H1 (cell line): ENCODE data around the gene RNF114. TPM values are rescaled to one million over a fixed set of nuclear protein-coding genes. Genes with fewer than 3 reads are reported as not detected.

Source experiments
- ASH2L ChIP-seq: fragments of 200-600, 300-600 bp; sonication (generic); IDR thresholded peaks from one replicate; pipeline ENCODE4 v1.7.1; 2017; ENCODE audit warnings: low read length
- GABPA ChIP-seq: IDR thresholded peaks from 2 replicates; pipeline ENCODE4 v1.6.1; 2011; ENCODE audit warnings: mild to moderate bottlenecking, low read length, moderate library complexity, borderline replicate concordance; ENCODE audit not compliant: insufficient read depth
- HDAC6 ChIP-seq: IDR thresholded peaks from one replicate; pipeline ENCODE4 v1.7.1; 2012; ENCODE audit warnings: low read depth, mild to moderate bottlenecking, inconsistent platforms, low read length, moderate library complexity
- MAFK ChIP-seq: IDR thresholded peaks from 2 replicates; pipeline ENCODE4 v1.6.1; 2012; ENCODE audit warnings: low read depth, mild to moderate bottlenecking, improper control_type of control experiment, low read length
- RFX5 ChIP-seq: IDR thresholded peaks from 2 replicates; pipeline ENCODE4 v1.6.1; 2011; ENCODE audit warnings: low read depth, low read length, improper control_type of control experiment, borderline replicate concordance
- SAP30 ChIP-seq: fragments of 300-600 bp; sonication (generic); IDR thresholded peaks from 2 replicates; pipeline ENCODE4 v1.7.1; 2012; ENCODE audit warnings: low read length, moderate library complexity, mild to moderate bottlenecking, inconsistent platforms; ENCODE audit not compliant: insufficient read depth, insufficient replicate concordance
- SIX5 ChIP-seq: IDR thresholded peaks from 2 replicates; pipeline ENCODE4 v1.6.1; 2011; ENCODE audit warnings: mild to moderate bottlenecking, low read depth, low read length
- SP2 ChIP-seq: IDR thresholded peaks from 2 replicates; pipeline ENCODE4 v1.6.1; 2012; ENCODE audit warnings: mild to moderate bottlenecking, low read length, inconsistent platforms
- TCF12 ChIP-seq: IDR thresholded peaks from 2 replicates; pipeline ENCODE4 v1.6.1; 2011; ENCODE audit warnings: low read depth, mild to moderate bottlenecking, low read length
- polyA plus RNA-seq, 7 experiments: library from polyadenylated mRNA; depleted of rRNA in 3 of 7; stranded (reverse) in 5 of 7; unstranded in 2 of 7; fragments of >200 nt in 5 of 7; fragments of 200-250 nt in 2 of 7; gene quantifications; 1 replicate in 5 of 7; 2 replicates in 1 of 7; 4 replicates in 1 of 7; pipeline versions ENCODE4 v1.2.1 to v1.2.3, GENCODE V29; 2011 to 2013; ENCODE audit warnings: missing spikeins in 2 of 7, mixed read lengths in 2 of 7
- total RNA-seq: library from RNA; stranded (reverse); fragmentation: NEBNext Ultra II Directional; extraction: Animal tissue kit (Norgen Biotek cat#: 25700); gene quantifications from 2 replicates; pipeline ENCODE4 v1.2.1, GENCODE V29; 2021
- TF ChIP-seq, protein P1 (sequence below): fragments of 300-600 bp; sonication (generic); IDR thresholded peaks from 2 replicates; pipeline ENCODE4 v1.7.1; 2012; ENCODE audit warnings: low read length, moderate library complexity, mild to moderate bottlenecking, inconsistent platforms; ENCODE audit not compliant: insufficient replicate concordance

RNF114 gene
- total and polyA plus RNA-seq, 2 of the 8 experiments (the other 6 are each of a cell fraction or from before 2014, with no cell fraction given), result 81.7 to 89.9 TPM

- TF ChIP-seq, protein P1, sequence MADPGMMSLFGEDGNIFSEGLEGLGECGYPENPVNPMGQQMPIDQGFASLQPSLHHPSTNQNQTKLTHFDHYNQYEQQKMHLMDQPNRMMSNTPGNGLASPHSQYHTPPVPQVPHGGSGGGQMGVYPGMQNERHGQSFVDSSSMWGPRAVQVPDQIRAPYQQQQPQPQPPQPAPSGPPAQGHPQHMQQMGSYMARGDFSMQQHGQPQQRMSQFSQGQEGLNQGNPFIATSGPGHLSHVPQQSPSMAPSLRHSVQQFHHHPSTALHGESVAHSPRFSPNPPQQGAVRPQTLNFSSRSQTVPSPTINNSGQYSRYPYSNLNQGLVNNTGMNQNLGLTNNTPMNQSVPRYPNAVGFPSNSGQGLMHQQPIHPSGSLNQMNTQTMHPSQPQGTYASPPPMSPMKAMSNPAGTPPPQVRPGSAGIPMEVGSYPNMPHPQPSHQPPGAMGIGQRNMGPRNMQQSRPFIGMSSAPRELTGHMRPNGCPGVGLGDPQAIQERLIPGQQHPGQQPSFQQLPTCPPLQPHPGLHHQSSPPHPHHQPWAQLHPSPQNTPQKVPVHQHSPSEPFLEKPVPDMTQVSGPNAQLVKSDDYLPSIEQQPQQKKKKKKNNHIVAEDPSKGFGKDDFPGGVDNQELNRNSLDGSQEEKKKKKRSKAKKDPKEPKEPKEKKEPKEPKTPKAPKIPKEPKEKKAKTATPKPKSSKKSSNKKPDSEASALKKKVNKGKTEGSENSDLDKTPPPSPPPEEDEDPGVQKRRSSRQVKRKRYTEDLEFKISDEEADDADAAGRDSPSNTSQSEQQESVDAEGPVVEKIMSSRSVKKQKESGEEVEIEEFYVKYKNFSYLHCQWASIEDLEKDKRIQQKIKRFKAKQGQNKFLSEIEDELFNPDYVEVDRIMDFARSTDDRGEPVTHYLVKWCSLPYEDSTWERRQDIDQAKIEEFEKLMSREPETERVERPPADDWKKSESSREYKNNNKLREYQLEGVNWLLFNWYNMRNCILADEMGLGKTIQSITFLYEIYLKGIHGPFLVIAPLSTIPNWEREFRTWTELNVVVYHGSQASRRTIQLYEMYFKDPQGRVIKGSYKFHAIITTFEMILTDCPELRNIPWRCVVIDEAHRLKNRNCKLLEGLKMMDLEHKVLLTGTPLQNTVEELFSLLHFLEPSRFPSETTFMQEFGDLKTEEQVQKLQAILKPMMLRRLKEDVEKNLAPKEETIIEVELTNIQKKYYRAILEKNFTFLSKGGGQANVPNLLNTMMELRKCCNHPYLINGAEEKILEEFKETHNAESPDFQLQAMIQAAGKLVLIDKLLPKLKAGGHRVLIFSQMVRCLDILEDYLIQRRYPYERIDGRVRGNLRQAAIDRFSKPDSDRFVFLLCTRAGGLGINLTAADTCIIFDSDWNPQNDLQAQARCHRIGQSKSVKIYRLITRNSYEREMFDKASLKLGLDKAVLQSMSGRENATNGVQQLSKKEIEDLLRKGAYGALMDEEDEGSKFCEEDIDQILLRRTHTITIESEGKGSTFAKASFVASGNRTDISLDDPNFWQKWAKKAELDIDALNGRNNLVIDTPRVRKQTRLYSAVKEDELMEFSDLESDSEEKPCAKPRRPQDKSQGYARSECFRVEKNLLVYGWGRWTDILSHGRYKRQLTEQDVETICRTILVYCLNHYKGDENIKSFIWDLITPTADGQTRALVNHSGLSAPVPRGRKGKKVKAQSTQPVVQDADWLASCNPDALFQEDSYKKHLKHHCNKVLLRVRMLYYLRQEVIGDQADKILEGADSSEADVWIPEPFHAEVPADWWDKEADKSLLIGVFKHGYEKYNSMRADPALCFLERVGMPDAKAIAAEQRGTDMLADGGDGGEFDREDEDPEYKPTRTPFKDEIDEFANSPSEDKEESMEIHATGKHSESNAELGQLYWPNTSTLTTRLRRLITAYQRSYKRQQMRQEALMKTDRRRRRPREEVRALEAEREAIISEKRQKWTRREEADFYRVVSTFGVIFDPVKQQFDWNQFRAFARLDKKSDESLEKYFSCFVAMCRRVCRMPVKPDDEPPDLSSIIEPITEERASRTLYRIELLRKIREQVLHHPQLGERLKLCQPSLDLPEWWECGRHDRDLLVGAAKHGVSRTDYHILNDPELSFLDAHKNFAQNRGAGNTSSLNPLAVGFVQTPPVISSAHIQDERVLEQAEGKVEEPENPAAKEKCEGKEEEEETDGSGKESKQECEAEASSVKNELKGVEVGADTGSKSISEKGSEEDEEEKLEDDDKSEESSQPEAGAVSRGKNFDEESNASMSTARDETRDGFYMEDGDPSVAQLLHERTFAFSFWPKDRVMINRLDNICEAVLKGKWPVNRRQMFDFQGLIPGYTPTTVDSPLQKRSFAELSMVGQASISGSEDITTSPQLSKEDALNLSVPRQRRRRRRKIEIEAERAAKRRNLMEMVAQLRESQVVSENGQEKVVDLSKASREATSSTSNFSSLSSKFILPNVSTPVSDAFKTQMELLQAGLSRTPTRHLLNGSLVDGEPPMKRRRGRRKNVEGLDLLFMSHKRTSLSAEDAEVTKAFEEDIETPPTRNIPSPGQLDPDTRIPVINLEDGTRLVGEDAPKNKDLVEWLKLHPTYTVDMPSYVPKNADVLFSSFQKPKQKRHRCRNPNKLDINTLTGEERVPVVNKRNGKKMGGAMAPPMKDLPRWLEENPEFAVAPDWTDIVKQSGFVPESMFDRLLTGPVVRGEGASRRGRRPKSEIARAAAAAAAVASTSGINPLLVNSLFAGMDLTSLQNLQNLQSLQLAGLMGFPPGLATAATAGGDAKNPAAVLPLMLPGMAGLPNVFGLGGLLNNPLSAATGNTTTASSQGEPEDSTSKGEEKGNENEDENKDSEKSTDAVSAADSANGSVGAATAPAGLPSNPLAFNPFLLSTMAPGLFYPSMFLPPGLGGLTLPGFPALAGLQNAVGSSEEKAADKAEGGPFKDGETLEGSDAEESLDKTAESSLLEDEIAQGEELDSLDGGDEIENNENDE, result no peak
- TF ChIP-seq GABPA, result no peak
- TF ChIP-seq SP2, result no peak
- no peak for TF ChIP-seq RFX5
- TF ChIP-seq SAP30, result no peak
- no peak for TF ChIP-seq SIX5
- TF ChIP-seq MAFK, result no peak
- TF ChIP-seq HDAC6, result no peak
- no peak for TF ChIP-seq TCF12
- TF ChIP-seq ASH2L, result no peak
These were observed 30.6 kb upstream of the RNF114 start (continued) for GRCh38 chr20:49905415-49906091.
